ENCODE results near the gene CCDC28B.

DNA sequence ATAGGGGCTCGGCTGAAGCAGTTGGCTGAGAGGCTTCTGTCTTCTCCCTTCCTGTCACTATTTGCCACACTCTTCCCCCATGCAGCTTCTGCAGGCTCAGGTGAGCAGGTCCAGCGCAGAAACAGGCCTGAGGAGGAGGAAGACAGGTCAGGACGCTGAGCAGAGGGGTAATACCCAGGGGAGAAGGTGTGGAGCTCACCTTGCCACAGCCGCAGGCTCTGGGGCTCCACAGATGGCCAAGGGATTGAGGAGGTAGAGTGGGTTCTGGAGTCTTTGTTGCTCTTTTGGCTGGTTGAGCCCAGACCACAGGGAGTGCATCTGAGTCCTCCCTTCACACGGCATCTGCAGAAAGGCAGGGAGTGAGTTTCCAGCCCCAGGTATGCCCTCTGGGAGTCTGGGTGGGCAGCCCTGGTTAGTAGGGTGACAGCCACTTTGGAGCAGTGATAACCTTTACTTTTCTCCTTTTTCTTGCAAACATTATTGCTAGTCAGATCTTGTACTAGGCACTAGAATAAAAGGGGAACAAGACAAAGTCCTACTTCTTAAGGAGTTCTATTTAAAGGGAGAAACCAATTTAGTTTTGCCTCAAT lies 31.5 kb downstream of the CCDC28B start:
- TF ChIP-seq, protein P1, sequence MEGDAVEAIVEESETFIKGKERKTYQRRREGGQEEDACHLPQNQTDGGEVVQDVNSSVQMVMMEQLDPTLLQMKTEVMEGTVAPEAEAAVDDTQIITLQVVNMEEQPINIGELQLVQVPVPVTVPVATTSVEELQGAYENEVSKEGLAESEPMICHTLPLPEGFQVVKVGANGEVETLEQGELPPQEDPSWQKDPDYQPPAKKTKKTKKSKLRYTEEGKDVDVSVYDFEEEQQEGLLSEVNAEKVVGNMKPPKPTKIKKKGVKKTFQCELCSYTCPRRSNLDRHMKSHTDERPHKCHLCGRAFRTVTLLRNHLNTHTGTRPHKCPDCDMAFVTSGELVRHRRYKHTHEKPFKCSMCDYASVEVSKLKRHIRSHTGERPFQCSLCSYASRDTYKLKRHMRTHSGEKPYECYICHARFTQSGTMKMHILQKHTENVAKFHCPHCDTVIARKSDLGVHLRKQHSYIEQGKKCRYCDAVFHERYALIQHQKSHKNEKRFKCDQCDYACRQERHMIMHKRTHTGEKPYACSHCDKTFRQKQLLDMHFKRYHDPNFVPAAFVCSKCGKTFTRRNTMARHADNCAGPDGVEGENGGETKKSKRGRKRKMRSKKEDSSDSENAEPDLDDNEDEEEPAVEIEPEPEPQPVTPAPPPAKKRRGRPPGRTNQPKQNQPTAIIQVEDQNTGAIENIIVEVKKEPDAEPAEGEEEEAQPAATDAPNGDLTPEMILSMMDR (IDR thresholded peaks at IDR 0.05) = no peak
- TF ChIP-seq POLR2A (IDR thresholded peaks at IDR 0.05; ENCODE audit: low read depth) = no peak
